SK-N-SH (cell line): ENCODE data around the gene TRIM8. TPM values are rescaled to one million over a fixed set of nuclear protein-coding genes. Genes with fewer than 3 reads are reported as not detected.

Experiments used
- CTCF ChIA-PET: fragments of 300-600, 350-600 bp; formaldehyde crosslinking; extraction: SDS; loops from one replicate; lab custom pipeline; 2021; lab: Yijun Ruan, JAX
- POLR2A ChIA-PET: fragments of 350-600 bp; sonication (Branson Sonifier 250); formaldehyde crosslinking; extraction: SDS; loops from one replicate; lab custom pipeline; 2020; ENCODE audit warnings: antibody characterized with exemption, inconsistent platforms; lab: Yijun Ruan, JAX
- DNase-seq: peaks from one replicate; pipeline ENCODE4 v3.0.0; 2012
- H2AFZ ChIP-seq: fragments of 200-600 bp; sonication (generic); 2 replicates; pipeline ENCODE4 v1.8.1; 2016; ENCODE audit warnings: antibody characterized with exemption, mild to moderate bottlenecking, low read depth
- H3F3A ChIP-seq: fragments of 200-600 bp; sonication (generic); replicated peaks from 2 replicates; pipeline ENCODE3; 2016; ENCODE audit warnings: antibody characterized with exemption, mild to moderate bottlenecking; ENCODE audit not compliant: insufficient read depth
- H3K27ac ChIP-seq, 2 experiments: fragments of 200-500 bp in 1 of 2; fragments of 200-600 bp in 1 of 2; sonication (Bioruptor generic) in 1 of 2; sonication (generic), shearing (Covaris generic) in 1 of 2; 2 replicates each; pipeline versions ENCODE4 v1.5.1 to v1.6.1; 2014 to 2016; ENCODE audit warnings: low read depth in 2 of 2, inconsistent platforms in 1 of 2, low read length in 1 of 2, mild to moderate bottlenecking in 1 of 2, mixed read lengths in 1 of 2
- H3K27me3 ChIP-seq: fragments of 200-600 bp; sonication (generic), shearing (Covaris generic); 2 replicates; pipeline ENCODE4 v1.6.1; 2016; ENCODE audit warnings: mixed run types; ENCODE audit not compliant: insufficient read depth
- H3K36me3 ChIP-seq, 2 experiments: fragments of 200-500 bp in 1 of 2; fragments of 200-600 bp in 1 of 2; sonication (Bioruptor generic) in 1 of 2; sonication (generic) in 1 of 2; replicated peaks in 1 of 2; 2 replicates each; pipeline versions ENCODE3 to v1.5.1; 2014 to 2016; ENCODE audit warnings: low read length in 1 of 2, mild to moderate bottlenecking in 1 of 2; ENCODE audit not compliant: insufficient read depth in 2 of 2, control insufficient read depth in 1 of 2
- H3K4me1 ChIP-seq, 2 experiments: fragments of 200-500 bp in 1 of 2; fragments of 200-600 bp in 1 of 2; sonication (Bioruptor generic) in 1 of 2; sonication (generic), shearing (Covaris generic) in 1 of 2; 2 replicates each; pipeline versions ENCODE4 v1.5.1 to v1.6.1; 2014 to 2016; ENCODE audit warnings: low read depth in 1 of 2, low read length in 1 of 2, mixed run types in 1 of 2; ENCODE audit not compliant: insufficient read depth in 2 of 2, control insufficient read depth in 1 of 2
- H3K4me2 ChIP-seq: fragments of 200-600 bp; sonication (generic), shearing (Covaris generic); 2 replicates; pipeline ENCODE4 v1.6.1; 2017; ENCODE audit warnings: mixed run types
- H3K4me3 ChIP-seq, 2 experiments: fragments of 200-500 bp in 1 of 2; fragments of 200-600 bp in 1 of 2; sonication (Bioruptor generic) in 1 of 2; sonication (generic), shearing (Covaris generic) in 1 of 2; 2 replicates each; pipeline versions ENCODE4 v1.5.1 to v1.8.1; 2014 to 2016; ENCODE audit warnings: low read depth in 2 of 2, inconsistent platforms in 1 of 2, low read length in 1 of 2, mild to moderate bottlenecking in 1 of 2, mixed read lengths in 1 of 2, moderate library complexity in 1 of 2
- H3K79me2 ChIP-seq: fragments of 200-600 bp; sonication (generic); 2 replicates; pipeline ENCODE4 v1.8.1; 2017; ENCODE audit warnings: mild to moderate bottlenecking; ENCODE audit not compliant: insufficient read depth
- H3K9ac ChIP-seq: fragments of 200-600 bp; sonication (generic); 2 replicates; pipeline ENCODE4 v1.6.1; 2017; ENCODE audit warnings: mixed run types
- H3K9me2 ChIP-seq: fragments of 200-600 bp; sonication (generic); 2 replicates; pipeline ENCODE4 v1.6.1; 2017; ENCODE audit warnings: mixed run types
- H3K9me3 ChIP-seq: fragments of 200-600 bp; sonication (generic); 2 replicates; pipeline ENCODE4 v1.6.1; 2017; ENCODE audit warnings: mixed run types, mild to moderate bottlenecking, moderate library complexity
- H4K20me1 ChIP-seq: fragments of 200-600 bp; sonication (generic); 2 replicates; pipeline ENCODE4 v1.6.1; 2017; ENCODE audit warnings: mild to moderate bottlenecking, mixed run types; ENCODE audit not compliant: insufficient read depth
- EP300 ChIP-seq, 2 experiments: IDR thresholded peaks; 2 replicates each; pipeline versions ENCODE4 v1.4.0 to v1.6.1; 2012; ENCODE audit warnings: borderline replicate concordance in 1 of 2, low read depth in 1 of 2, low read length in 1 of 2
- TAF1 ChIP-seq: IDR thresholded peaks from 2 replicates; pipeline ENCODE4 v1.6.1; 2012; ENCODE audit warnings: low read depth, mild to moderate bottlenecking, low read length, moderate library complexity, borderline replicate concordance
- WGBS: methylation state at CpG from one replicate; pipeline ENCODE4 v1.1.6; 2017; ENCODE audit warnings: low lambda C conversion rate; 5-methylcytosine and 5-hydroxymethylcytosine counted together
- polyA plus RNA-seq, 3 experiments: library from polyadenylated mRNA; depleted of rRNA; stranded (reverse); fragments of >200 nt; gene quantifications; 2 replicates each; pipeline ENCODE4 v1.2.3, GENCODE V29; 2012

Gene TRIM8
- polyA plus RNA-seq, 1 of the 3 experiments (the other 2 are of a cell fraction), result 108 TPM

- peak overlapping the region in 1 of 2 experiments; percentile 83; a peak in 3 of 4 replicates for H3K27ac ChIP-seq
- H3K4me2 ChIP-seq, result peak overlapping the region; percentile 49
- 79% methylated on average over 2 of the region's 2 CpGs for WGBS
- H3K9me2 ChIP-seq, result no peaks in the 10 kb centered on the region
- no peaks in the 10 kb centered on the region for H3K9me3 ChIP-seq
- H3K36me3 ChIP-seq, result no peaks in the 10 kb centered on the region
- H3K4me3 ChIP-seq, result no peak overlapping the region
- H3F3A ChIP-seq, result peaks cover 43% of the 10 kb centered on the region
- ChIA-PET CTCF (interaction anchor here (1.3 to 1.8 kb wide), 3 partner anchors 26 to 35 kb away, joined by 4 to 5 read pairs (median 4); no protein-coding TSS in a partner anchor), POLR2A (no interaction called here)
- peaks cover 2 to 14% of the 10 kb centered on the region in 2 experiments for H3K4me1 ChIP-seq
- peaks cover 64% of the 10 kb centered on the region for H3K79me2 ChIP-seq
- TF ChIP-seq EP300 (IDR thresholded peaks at IDR 0.05; ENCODE audit: borderline replicate concordance in 1 of 2, low read depth in 1 of 2, low read length in 1 of 2) (no peak), TAF1 (no peak)
- H3K27me3 ChIP-seq, result no peaks in the 10 kb centered on the region
- H4K20me1 ChIP-seq, result peaks cover 5% of the 10 kb centered on the region
- no peak overlapping the region for H2AFZ ChIP-seq
- no peak for DNase-seq
- H3K9ac ChIP-seq, result peak overlapping the region; percentile 32; the same call in 1 of the 2 replicates
Observed at GRCh38 chr10:102705531-102705930, 61.3 kb downstream of the TRIM8 start.

Other genes with a start within 250 kb of the TRIM8 start
- gene NFKB2, start 248.8 kb upstream of the TRIM8 start, polyA plus RNA-seq (2012; rRNA removed), result 20.6 and 26.6 TPM in 2 replicates
- 0.97 and 0.99 TPM in 2 replicates for gene PSD, start 225.7 kb upstream of the TRIM8 start, polyA plus RNA-seq (2012; rRNA removed)
- gene FBXL15, start 223.6 kb upstream of the TRIM8 start, polyA plus RNA-seq (2012; rRNA removed), result 11.7 and 17.2 TPM in 2 replicates
- gene CUEDC2, start 211.9 kb upstream of the TRIM8 start, polyA plus RNA-seq (2012; rRNA removed), result 130 and 162 TPM in 2 replicates
- gene C10orf95, start 192.9 kb upstream of the TRIM8 start, polyA plus RNA-seq (2012; rRNA removed), result 0.05 and 0.07 TPM in 2 replicates
- 106 and 117 TPM in 2 replicates for gene ACTR1A, start 141.8 kb upstream of the TRIM8 start, polyA plus RNA-seq (2012; rRNA removed)
- 4.6 and 5.7 TPM in 2 replicates for gene SUFU, start 140.5 kb upstream of the TRIM8 start, polyA plus RNA-seq (2012; rRNA removed)
- gene ARL3, start 69.9 kb downstream of the TRIM8 start, polyA plus RNA-seq (2012; rRNA removed), result 11.2 and 12.5 TPM in 2 replicates
- gene SFXN2, start 70.2 kb downstream of the TRIM8 start, polyA plus RNA-seq (2012; rRNA removed), result 10.2 and 10.6 TPM in 2 replicates
- 22.8 and 29.8 TPM in 2 replicates for gene WBP1L, start 99.5 kb downstream of the TRIM8 start, polyA plus RNA-seq (2012; rRNA removed)
- not detected in 2 replicates for gene CYP17A1, start 192.9 kb downstream of the TRIM8 start, polyA plus RNA-seq (2012; rRNA removed)
- gene BORCS7, start 209.8 kb downstream of the TRIM8 start, polyA plus RNA-seq (2012; rRNA removed), result 42.7 and 45.4 TPM in 2 replicates
- gene AS3MT, start 225.0 kb downstream of the TRIM8 start, polyA plus RNA-seq (2012; rRNA removed), result 9.0 and 9.7 TPM in 2 replicates